ENCODE measurements around the gene CLEC1B.
"Not testable (repeated sequence)": the region's sequence is repeated elsewhere in the genome, so short reads cannot be mapped to it uniquely, and the experiment has no call there.

CLEC1B gene

DNA sequence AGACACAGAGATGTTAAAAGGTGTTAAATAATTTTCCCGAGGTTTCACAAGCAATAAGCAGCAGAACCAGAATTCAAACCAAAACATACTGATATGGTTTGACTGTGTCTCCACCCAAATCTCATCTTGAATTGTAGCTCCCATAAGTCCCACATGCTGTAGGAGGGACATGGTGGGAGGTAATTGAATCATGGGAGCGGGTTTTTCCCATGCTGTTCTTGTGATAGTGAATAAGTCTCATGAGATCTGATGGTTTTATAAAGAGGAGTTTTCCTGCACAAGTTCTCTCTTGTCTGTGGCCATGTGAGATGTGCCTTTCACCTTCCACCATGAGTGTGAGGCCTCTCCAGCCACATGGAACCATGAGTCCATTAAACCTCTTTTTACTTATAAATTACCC is 24.2 kb downstream of the CLEC1B start:
- not testable (repeated sequence) for DNase-seq (ENCODE audit: low read depth)

DNA sequence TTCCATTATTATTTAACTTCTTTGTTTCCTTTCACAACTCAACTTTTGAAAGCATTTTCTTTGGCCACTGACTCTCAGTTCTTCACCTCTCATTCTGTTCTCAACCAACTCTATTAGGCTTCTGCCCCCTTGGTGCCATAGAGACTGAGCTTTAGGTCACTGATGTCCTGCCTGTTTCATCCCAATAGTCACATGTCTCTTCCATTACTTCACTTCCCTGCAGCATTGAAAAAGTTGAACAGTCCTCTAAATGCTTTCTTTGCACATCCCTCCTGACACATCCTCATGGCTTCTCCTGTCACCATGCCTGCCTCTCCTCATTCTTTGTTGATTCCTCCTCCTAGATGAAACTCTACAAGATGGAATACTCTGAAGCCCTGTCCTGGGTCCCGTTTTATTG is 25.0 kb downstream of the CLEC1B start:
- DNase-seq (ENCODE audit: low read depth): no peak

DNA sequence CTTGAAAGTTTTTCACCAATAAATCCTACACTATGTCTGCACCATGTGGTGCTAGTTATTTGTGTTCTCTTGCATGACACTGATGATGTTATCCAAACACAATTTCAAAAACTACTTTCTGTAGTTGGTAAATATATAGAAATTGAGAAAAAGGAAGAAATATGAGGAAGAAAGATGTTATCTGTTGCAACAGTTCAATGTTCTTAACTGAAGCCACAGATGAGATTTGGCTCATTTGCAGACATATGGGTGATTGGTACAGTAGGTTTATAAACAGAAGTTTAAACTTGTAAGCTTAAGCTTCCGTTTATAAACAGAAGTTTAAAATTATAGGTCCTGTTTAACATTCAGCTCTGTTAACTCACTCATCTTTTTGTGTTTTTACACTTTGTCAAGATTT is 27.7 kb downstream of the CLEC1B start, which contains the start of gene CLEC12A:
CLEC12A (plus strand) TSS at position 229 of the 400 bp plus-strand sequence. CDS start 188 bp downstream, outside the sequence.
- no peak for DNase-seq (ENCODE audit: low read depth)

GRCh38 chr12:9969673-9970072 is 29.2 kb downstream of the CLEC1B start:
- no peak for DNase-seq (ENCODE audit: low read depth)

DNA sequence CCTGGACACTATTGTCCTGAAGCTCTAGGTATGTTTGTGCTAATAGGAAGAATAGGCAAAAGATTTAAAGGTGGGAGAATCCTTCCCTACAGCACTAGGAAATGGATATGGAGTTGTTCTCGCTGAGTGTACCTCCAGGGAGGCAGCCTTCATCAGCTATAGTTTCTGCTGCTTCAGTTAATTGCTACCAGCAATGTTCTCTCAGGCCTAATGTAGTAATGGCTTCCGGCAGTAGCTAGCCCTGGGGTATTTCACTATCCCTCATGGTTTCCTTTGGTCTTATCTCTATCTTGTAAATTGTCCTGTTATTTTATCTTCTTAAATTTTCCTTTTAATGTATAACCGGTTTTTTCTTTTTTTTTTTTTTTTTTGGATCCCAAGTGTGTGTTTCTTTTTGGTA is 37.0 kb downstream of the CLEC1B start:
- no peak for DNase-seq (ENCODE audit: low read depth)

- DNase-seq (ENCODE audit: low read depth): no peak
Measured at GRCh38 chr12:9961106-9961505, 37.8 kb downstream of the CLEC1B start.

GRCh38 chr12:9960590-9960989 is 38.3 kb downstream of the CLEC1B start:
- DNase-seq (ENCODE audit: low read depth): no peak

DNA sequence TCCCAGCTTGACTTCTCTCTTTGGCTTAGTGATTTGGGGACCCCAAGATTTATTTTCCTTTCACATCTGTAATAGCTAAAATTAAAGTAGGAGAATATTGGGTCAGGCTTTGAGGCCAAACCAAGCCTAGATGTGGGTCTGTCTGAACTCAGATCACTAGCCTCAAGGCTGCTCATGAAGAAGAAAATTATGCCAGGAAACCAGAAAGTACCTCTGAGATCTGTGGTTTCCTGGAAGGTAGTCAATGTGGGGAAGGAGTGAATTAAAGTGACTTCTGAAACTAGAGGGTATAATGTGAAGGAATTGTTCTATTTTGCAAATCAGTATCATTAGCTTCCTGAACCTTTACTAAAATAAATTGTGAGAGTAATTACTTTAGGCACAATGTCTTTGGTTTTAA is 41.1 kb downstream of the CLEC1B start:
- DNase-seq (ENCODE audit: low read depth): no peak

GRCh38 chr12:9952954-9953729 is 45.8 kb downstream of the CLEC1B start:
- not testable (repeated sequence) for DNase-seq (ENCODE audit: low read depth)

DNA sequence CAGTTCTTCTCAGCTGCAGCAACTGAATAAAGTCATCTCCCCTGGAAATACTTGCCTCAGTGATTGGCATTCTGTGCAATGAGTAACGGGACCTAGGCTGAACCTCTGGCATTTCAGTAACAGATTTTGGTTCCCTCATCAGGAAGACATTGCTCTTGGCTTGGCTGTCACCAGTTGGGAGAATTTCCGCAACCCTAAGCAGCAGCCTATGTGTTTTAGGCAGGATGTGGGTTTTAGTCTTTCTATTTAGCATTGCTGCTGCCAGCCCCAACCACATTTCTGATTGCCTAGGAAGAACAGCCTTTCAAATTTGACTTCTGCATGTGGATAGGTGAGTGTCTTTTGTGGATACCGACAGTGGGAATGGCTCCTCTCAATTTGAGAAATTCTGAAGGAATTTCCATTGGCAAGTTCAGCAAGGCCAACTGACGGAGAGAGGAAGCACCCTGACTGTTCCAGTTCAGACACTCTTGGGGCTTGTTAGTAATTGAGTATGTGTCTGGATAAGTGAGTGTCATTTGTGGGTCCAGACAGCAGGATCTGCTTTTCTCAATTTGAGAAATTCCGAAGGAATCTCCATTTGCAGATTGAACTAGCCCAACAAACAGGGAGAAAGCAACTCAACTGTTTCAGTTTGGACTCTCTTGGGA is 47.8 kb downstream of the CLEC1B start:
- no peak for DNase-seq (ENCODE audit: low read depth)

DNA sequence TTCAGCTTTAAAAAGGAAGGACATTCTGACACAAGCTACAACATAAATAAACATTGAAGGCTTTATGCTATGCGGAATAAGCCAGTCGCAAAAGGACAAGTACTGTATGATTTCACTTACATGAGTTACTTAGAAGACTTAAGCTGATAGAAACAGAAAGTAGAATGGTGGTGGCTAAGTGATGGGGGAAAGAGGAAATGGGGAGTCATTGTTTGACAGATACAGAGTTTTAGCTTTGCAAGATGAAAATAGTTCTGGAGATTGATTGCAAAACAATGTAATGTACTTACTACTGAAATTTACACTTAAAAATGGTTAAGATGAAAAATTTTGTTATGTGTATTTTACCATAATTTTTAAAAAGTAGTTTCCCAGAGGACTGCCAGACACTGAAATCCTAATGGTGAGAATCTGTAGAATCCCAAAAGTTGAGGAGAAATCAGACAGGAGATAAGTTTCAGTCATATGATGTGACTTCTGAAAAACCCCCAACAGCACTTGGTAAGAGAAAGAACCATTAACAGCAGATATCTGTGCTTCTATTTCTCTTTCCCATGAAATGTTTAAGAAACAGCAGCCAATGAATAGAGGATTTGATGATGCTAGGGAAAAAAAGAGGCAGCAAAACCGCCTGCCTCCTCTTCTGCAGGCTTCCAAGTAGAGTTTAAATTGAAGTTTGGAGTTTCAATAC is 50.2 kb downstream of the CLEC1B start:
- no peak for DNase-seq (ENCODE audit: low read depth)

DNA sequence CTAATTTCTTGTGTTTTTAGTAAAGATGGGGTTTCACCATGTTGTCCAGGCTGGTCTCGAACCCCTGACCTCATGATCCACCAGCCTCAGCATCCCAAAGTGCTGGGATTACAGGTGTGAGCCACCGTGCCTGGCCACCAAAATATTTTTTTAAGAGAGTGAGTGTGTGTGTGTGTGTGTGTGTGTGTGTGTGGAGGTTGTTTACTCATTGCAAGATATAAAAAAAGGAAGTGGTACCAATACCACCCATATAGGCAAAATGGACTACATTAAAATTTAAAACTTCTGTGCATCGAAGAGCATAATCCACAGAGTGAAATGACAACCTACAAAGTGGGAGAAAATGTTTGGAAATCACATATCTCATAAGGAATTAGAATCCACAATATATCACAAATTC is 51.2 kb downstream of the CLEC1B start:
- no peak for DNase-seq (ENCODE audit: low read depth)

DNA sequence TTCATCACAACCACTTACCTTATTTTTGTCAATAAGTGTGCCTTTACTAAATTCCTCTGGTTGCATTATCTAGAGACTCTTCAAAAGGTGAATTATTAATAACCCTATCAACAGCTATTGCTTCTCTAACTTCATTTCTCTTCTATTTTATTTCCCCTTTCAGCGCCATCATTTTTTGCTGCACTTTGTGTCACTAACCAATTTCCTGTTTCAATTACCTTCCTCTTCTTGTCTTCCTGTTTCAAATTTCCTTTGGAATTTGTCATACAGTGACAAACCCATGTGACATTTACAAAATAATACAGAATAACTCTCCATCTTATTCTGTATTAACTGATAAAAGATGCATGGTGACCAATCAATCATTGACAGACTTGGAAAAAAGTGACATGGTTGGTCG is 54.5 kb downstream of the CLEC1B start:
- no peak for DNase-seq (ENCODE audit: low read depth)

DNA sequence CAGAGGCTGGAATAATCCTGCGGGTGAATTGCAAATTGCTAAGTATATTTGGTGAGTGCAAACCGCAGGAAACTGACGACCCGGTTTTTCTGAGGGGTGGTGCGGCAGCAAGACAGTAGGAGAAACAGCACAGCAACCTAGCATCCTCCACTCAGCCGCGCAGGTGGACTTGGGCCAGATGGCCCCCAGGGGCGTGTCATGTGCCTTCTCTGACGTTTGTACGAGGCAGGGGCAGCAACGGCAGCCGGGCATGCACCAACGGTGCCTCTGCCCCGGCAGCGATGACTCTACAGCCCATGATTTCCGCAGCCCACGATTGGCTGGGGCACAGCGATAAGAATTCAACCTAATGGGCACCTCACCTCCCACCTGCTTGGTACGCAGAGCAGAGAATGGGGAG is 55.7 kb downstream of the CLEC1B start:
- no peak for DNase-seq (ENCODE audit: low read depth)
